ENCODE measurements around the gene ODF2.
A peak's percentile ranks its signal among the peaks of the same experiment; 100 is the strongest.
"Not testable (repeated sequence)": the region's sequence is repeated elsewhere in the genome, so short reads cannot be mapped to it uniquely, and the experiment has no call there.

Gene ODF2

DNA sequence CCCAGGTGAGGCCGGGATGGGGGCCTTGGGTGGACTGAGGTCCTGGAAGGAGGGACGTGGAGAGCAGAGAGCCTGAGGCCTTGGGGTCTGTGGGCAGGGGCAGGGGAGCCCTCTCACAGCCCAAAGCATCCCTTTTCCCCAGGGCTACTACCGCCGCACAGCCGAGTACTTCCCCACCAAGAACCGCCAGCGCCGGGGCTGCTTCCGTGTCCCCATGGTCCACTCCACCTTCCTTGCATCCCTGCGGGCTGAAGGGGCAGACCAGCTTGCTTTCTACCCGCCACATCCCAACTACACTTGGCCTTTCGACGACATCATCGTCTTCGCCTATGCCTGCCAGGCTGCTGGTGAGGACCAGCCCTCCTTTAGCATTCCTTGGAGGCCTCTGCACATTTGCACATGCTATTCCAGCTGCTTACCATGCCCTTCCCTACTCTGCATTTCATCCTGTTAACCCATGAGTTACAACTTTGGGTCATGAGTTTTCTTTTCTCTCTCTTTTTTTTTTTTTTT, 31.5 kb upstream of the ODF2 start:
- no peak for DNase-seq

DNA sequence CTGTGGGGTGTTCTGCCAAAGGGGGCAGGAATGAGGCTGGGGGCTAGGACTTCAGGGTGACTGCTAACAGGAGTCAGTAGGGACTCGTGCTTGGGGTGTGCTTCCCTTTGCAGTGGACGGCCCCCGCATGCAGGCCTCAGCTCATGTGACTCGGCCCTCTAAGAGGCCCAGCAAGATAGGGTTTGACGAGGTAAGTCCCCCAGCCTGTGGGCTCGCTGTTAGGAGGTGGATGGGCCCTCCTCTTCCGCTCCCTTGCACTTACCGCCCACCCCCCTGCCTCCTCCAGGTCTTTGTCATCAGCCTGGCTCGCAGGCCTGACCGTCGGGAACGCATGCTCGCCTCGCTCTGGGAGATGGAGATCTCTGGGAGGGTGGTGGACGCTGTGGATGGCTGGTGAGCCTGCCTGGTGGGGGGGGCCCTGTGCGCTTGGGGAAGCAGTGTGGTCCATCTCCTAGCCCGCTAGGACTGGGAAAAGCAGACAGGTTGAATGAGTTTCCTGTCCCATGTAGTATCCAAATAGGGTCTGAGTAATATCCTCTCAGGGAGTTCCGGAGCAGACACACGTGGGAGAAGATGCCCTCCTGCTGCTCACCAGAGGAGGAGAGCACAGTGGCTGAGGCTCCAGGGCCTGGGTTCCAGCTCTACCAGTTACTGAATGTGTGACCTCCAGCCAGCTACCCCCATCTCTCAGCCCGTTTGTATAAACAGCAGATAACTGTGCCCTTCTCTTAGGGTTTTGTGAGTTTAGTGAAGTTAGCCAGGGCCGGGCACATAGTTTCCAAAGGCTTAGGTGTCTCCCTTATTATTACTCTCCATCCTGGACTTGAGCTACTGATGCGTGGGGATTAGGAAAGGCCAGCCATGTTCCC, 26.9 kb upstream of the ODF2 start:
- DNase-seq, result no peak

DNA sequence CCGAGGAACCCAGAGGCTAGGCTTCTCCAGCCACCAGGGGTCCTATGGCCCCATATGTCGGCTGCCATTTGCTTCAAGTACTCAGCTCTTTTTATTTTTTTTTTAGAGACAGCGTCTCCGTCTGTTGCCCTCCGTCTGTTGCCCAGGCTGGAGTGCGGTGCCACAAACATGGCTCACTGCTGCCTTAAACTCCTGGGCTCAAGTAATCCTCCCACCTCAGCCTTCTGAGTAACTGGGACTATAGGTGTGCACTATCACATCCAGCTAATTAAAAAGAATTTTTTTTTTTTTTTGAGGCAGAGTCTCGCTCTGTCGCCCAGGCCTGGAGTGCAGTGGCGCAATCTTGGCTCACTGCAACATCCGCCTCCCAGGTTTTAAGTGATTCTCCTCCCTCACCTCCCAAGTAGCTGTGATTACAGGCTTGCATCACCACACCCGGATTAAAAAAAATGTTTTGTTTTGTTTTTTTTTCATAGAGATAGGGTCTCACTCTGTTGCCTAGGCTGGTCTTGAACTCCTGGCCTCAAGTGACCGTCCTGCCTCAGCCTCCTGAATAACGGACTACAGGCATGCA, 26.2 kb upstream of the ODF2 start:
- DNase-seq, result no peak

DNA sequence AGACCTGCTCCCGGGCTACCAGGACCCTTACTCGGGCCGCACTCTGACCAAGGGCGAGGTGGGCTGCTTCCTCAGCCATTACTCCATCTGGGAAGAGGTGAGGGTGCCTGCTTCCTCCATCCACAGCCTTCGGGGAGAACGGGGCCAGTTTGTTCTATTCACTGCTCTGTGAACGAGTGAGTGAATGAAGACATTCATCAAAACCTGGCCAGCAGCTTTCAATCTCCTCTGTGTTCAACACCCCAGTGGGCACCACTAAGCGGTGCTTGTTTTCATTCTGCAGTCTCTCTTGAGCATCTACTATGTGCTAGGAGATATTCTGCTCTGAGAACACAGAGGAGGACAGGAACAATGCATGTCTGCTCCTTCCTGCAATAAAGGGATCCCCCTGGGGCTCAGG, 24.6 kb upstream of the ODF2 start:
- DNase-seq, result no peak

DNA sequence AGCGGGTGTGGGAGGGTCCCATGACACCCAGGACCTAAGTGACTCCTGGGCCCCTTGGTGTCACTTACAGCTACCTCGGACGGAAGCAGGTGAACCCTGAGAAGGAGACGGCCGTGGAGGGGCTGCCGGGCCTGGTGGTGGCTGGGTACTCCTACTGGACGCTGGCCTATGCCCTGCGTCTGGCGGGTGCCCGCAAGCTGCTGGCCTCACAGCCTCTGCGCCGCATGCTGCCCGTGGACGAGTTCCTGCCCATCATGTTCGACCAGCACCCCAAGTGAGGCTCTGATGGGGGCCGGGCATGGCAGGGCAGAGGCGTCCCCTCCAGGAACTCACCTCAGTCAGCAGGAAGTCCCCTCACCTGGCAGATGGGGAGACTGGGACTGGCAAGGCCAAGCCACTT, 21.5 kb upstream of the ODF2 start:
- DNase-seq, result no peak

DNA sequence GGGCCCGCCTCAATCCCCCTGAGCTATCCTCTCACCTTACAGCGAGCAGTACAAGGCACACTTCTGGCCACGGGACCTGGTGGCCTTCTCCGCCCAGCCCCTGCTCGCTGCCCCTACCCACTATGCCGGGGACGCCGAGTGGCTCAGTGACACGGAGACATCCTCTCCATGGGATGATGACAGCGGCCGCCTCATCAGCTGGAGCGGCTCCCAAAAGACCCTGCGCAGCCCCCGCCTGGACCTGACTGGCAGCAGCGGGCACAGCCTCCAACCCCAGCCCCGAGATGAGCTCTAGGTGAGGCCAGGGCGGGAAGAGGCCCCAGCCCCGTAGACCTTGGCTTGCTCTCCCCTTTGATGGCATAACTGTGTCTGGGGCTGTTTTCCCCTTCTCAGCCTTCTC, 20.2 kb upstream of the ODF2 start:
- no peak for DNase-seq

DNA sequence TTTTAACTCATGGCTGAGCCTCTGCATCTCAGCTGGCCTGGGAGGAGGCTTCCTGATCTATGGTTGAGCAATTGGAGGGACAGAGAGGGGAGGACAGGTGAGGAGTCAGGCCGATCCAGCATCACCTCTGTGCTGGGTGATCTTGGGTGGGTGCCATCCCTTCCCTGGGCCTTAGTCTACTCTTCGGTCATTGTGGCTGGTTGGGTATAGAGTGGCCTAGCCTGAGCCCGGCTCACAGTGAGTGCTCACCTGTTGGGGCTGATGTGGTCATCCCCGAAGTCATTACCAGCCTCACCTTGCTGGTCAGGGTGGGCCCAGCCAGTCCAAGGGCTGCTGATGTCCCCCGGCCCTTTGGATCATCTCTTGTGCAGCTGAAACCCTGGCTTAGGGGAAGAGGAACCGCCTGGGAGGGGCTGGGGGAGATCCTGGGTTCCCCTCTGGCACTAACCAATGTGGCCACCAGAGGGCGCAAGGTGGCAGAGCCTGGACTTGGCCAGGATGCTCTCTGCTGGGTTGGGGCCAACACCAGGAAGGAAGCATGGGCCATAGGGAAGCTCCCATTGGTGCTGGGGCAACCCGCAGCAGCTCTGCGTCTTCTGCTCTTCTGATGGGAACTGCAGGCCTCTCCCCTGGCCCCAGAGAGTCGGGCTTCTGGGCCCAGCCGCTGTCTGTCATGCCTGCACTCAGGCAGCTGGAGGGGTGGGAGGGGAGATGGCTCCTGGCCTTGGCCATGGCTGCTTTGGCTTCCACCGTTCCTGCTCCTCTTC, 17.3 kb upstream of the ODF2 start:
- peak; percentile 52 to 90 (median 79) for DNase-seq

DNA sequence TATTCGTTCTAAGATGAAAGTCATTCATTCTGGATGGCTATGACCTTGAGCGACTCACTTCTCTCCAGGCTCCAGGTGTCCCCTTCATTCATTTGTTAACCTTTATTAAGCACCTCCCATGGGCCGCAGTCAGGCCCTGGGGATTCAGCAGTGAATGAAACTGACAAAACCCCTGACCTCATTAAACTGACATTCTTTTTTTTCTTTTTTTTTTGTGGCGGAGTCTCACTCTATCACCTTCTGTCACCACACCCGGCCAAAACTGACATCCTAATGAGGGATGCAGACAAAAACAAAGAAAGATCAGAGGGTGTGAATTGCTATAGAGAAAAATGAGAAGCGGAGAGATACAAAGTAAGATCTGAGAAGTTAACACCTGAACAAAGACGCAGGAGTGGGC, 16.5 kb upstream of the ODF2 start:
- DNase-seq, result no peak

DNA sequence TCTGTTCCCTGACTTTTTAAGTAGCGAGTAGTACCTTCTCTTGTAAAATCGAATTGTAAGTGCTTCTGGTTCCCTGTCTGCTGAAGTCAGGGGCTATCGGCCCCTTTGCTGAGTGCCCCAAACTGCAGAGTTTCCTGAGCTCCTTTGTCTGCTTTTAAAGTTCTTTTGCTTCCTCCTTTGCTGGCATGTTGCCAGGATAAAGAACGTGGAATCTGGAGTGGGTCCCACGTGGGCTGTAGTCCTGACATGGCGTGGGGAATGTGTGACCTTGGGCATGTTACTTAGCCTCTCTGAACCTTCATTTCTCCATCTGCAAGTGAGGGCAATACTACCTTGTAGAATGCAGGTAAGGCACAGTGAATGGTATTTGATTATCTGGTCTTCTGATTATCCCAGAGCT, 13.7 kb upstream of the ODF2 start:
- no peak for DNase-seq

DNA sequence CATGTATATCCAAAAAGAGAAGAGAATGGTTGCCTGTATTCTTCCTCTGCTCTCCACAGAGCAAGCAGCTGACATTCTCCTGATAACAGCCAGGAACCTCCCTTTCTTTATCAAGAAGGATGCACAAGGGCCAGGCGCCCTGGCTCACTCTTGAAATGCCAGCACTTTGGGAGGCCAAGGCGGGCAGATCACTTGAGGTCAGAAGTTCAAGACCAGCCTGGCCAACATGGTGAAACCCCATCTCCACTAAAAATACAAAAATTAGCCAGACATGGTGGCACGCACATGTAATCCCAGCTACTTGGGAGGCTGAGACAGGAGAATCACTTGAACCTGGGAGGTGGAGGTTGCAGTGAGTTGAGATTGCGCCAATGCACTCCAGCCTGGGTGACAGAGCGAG, 9.3 kb upstream of the ODF2 start:
- not testable (repeated sequence) for DNase-seq

DNA sequence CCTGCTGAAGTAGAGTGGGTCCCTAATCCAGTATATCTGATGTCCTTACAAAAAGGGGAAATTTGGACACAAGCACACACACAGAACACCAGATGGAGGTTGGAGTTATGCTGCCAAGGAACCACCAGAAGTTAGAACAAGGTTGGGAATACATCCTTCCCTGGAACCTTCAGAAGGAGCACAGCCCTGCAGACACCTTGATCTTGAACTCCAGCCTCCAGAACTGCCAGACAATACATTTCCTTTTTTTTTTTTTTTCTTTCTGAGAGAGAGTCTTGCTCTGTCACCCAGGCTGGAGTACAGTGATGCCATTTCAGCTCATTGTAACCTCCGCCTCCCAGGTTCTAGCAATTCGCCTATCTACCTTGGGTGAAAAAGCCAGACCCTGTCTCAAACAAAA, 7.1 kb upstream of the ODF2 start:
- DNase-seq, result no peak

DNA sequence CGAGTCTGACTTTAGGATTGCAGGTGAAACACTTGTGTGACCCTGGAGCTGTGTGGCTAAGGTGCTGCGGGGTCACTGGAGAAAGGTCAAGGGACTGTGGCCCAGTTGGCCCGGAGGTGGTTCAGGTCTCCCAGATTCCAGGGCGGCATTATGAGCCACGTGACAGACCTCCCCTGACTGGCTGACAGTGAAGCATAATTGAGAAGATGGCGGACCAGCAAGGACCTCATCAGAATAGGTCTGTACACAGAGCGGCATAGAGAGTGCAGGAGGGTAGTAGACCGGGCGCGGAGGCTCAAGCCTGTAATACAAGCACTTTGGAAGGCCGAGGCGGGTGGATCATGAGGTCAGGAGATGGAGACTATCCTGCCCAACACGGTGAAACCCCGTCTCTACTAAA, 815 bp upstream of the ODF2 start:
- DNase-seq, result no peak

DNA sequence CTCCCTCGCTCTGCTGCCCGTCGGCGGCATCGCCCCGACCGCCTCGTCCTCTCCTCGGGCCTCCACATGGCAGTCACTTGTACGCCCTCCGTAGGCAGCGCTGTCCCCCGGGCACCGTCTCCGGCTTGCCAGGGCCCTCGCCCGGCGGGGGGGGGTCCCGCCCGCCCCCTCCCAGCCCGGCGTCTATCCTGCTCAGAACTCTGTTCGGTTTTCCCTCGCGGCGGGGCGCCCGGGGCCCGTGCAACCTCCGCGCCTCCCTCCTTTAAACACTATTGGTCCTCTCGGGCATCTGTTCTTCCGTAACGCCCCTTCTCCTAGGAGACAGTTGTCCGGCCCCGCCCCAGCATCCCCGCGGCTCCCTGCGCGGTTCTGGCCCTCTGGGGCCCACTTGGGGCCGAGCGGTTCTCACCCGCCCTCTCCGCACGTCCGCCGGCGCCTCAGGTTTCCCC, 831 bp downstream of the ODF2 start:
- peak in 3 of 4 experiments; percentile 17 to 57 (median 40) for DNase-seq

DNA sequence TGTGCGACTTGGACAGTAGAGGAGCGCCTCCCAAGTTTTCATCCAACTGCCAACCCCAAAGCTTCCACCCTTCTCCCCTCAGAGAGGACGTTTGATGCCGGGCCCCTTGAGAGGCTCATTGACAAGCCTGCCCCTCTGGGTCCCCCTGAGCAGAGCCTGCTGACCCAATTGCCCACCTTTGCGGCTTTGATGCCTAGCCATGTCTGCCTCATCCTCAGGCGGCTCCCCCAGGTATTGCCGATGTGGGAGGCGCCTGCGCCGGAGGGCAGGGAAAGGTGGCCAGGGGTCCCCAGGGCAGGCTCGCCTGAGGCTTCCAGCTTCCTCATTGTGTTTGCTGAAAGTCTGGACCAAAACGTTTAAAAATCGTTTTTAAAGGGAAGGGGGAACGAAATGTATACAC, 1.4 kb downstream of the ODF2 start:
- DNase-seq, result no peak

DNA sequence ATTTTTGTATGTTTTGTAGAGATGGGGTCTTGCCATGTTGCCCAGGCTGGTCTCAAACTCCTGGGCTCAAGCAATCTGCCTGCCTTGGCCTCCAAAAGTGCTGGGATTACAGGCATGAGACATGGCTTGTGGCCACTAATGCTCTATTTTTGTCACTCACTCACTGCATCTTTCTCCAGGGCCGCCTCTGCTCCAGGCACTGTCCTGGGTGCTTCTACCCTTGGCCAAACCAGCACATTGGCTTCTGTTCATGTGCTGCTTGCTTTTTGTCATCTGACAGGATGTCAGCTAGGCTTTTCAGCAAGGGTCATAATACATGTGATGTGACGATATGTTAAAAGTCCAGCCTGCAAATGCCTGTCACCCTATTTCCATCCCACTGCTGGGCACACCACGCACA, 3.2 kb downstream of the ODF2 start:
- no peak for DNase-seq

DNA sequence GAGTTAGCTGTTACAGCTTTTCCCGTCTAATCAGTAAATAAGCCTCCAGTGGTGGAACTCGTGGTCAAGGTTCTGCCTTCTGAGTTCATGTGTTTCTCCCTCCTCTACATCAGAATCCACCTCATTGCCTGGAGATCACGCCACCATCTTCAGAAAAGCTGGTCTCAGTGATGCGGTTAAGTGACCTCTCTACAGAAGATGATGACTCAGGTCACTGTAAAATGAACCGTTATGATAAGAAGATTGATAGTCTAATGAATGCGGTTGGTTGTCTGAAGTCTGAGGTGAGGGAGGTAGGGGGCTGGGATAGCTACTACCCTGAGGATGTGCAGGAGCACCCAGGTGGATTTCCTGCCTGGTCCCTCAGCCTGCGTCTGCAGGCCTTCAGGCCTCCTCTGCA, 13.3 kb downstream of the ODF2 start:
- DNase-seq, result no peak

DNA sequence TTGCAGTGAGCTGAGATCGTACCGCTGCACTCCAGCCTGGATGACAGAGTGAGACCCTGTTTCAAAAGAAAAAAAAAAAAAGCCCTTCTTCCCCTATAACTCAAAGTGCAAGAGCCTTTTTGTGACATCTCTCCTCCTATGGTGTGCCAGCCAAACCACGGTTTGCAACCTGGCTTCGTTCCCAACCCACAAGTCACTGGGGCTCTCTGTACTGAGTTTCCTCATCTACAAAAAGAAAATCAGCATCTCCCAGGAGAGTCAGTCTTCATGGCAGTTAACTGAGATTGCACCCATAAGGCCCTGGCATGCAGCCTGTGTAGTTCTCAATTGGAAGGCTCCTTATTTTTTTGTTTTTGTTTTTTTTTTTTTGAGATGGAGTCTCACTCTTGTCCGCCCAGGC, 14.8 kb downstream of the ODF2 start:
- DNase-seq, result no peak

DNA sequence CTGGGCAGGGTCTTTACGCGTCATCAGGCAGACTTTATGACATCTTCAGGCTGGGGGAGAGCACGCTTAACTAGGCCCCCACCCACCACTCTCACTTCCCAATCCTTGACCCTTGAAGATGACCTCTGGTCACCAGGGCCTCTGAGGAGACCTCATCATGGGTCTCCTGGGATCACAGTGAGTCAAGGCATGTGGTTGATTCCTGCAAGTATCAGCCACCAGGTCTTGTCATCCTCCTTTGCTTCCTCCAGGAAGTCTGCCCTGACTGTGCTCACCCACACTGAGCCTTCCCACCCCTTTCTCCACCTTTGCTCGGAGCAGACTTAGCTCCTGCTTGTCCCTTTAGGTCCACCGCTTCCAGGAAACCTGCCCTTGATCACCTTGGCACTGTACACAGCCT, 17.3 kb downstream of the ODF2 start:
- no peak for DNase-seq

DNA sequence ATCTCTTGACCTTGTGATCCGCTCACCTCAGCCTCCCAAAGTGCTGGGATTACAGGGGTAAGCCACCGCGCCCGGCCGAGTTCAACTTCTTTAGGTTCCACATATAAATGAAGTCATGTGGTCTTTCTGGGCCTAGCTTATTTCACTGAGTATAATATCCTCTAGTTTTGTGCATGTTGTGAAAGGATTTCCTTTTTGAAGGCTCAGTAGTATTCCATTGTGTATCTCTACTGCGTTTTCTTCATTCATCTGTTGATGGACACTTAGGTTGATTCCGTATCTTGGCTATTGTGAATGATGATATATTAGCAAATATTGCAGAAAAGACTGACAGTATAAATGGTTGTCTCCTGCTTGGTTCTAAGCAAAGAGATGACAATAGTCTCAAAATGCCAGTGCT, 20.1 kb downstream of the ODF2 start:
- DNase-seq, result no peak

DNA sequence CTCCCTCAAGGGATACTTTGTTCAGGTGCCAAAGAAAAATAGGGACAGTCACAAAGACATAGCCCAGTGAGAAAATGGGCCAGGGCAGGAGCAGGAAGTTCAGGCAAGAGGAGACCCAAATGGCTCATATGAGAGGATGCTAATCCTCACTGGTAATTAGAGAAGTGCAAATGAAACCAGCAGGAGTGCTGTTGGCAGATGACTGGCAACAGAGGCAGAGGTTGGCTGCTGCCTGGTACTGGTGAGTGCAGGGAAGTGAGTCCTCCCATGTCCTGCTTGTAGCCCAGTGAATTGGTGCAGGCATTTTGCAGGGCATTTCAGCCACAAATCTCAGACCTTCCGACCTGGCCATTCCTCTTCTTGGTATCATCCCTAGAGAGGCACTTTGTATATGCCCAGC, 23.5 kb downstream of the ODF2 start:
- DNase-seq, result no peak

DNA sequence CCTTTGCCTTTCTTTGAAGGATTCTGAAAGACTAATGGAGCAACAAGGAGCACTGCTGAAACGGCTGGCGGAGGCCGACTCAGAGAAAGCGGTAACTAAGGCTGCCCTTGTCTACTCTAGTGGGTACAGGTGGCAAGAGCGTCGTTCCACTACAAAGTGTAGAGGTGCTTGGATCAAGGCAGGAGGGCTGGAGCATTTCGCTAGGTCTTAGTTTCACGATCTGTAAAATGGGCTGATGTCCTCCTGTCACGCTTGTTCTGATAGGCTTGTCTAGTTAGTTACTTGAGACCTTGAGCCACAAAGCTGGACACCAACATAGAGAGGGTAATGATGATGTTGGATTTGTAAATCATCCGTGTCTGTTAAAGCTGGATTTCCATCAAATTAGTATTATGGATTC, 25.8 kb downstream of the ODF2 start:
- no peak for DNase-seq

DNA sequence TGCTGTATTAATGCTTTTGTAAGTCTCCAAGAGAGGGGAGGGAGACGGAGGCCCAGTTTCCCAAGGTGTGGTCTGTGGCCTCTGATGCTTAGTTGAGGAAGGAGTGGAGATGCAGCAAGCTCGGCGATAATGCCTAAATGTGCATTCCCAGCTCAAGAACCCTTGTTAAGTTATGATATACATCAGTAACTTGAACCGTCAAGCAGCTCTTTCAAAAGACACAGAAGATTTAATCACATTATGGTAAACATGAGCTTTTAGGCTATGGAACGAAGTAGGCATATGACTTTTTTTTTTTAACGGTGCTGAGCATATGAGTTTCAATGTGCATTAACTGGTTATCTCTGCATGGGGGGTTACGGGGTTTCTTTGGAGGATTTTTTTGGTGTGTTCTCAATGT, 26.4 kb downstream of the ODF2 start:
- DNase-seq, result no peak

DNA sequence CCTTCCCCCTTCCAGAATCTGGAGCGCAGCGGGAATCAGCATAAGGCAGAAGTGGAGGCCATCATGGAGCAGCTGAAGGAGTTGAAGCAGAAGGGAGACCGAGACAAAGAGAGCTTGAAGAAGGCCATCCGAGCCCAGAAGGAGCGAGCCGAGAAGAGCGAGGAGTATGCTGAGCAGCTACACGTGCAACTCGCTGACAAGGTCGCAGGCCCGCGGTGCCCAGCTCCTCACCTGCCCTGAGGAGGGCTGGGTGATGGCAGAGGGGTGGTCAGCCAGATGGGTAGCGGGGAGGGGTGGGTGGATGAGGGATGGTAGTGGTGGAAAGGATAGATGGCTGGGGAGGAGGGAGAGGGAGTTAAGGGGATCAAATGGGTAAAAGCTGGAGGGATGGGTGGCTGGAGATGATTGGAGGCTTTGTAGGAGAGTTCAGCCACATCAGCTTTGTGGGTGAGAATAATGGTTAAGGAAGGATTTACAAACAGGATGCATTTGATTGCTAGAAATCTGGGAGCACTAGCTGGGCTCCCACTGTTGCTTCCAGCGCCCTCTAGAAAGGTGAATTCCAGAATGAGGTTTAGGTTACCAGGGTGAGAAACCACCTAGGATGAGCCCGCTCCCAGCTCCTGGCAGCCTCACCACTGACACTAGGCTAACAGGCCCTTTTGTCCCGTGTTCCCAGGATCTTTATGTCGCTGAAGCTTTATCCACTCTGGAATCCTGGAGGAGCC, 29.0 kb downstream of the ODF2 start:
- DNase-seq, result no peak
